ENCODE results near the gene MOSMO. TPM values are rescaled to one million over a fixed set of nuclear protein-coding genes. Genes with fewer than 3 reads are reported as not detected.

The MOSMO gene
- total RNA-seq, 1 experiment from 2014 or later = 12.4 TPM

DNA sequence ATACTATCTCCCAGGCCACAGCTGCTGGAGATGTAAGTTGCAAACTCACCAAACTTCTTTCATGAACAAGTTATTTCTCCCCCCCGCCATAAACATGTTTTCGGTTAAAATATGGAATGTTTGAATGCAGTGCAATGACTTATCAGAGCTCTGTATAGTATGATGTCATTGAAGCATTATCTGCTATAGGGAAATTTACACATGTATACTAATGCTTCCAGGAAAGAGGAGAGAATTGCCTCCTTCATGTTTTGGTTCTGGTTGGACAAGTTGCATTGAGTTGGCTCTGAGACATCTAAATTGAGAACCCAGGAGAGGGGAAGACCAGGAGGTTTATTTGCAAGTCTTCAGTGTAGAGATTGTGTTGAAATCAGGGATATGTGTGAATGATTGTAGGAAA, 34.0 kb upstream of the MOSMO start:
- Histone ChIP-seq H3K27ac (ENCODE audit: low read length) (no peak overlapping the region), H3K36me3 (ENCODE audit: low read depth, low read length) (peaks cover 78% of the 10 kb centered on the region), H3K27me3 (ENCODE audit: low read length) (no peaks in the 10 kb centered on the region), H3K4me3 (ENCODE audit: low read length) (no peak overlapping the region), H3K4me1 (ENCODE audit: insufficient read depth, low read length) (peaks cover 4% of the 10 kb centered on the region; the same call in 1 of the 2 replicates), H2AFZ (ENCODE audit: low read length) (no peak overlapping the region), H3K9ac (ENCODE audit: low read length) (no peak overlapping the region), H3K9me2 (replicated peaks; ENCODE audit: low read length) (no peaks in the 10 kb centered on the region), H3F3A (ENCODE audit: low read length, unreplicated experiment) (no peaks in the 10 kb centered on the region), H3K79me2 (ENCODE audit: low read length) (no peaks in the 10 kb centered on the region), H4K20me1 (ENCODE audit: low read length) (no peaks in the 10 kb centered on the region), H3K9me3 (ENCODE audit: low read length) (no peaks in the 10 kb centered on the region), H3K4me2 (ENCODE audit: low read length) (no peak overlapping the region)
- ChIA-PET POLR2A (ENCODE audit: unreplicated experiment) (no interaction called here), CTCF (no interaction called here)
- intact Hi-C loops (cut with micrococcal nuclease) = no loop called here
- no peak for TF ChIP-seq EZH2phosphoT487 (IDR thresholded peaks at IDR 0.05; ENCODE audit: borderline replicate concordance, low read length)
- TF ChIP-seq, protein P1, sequence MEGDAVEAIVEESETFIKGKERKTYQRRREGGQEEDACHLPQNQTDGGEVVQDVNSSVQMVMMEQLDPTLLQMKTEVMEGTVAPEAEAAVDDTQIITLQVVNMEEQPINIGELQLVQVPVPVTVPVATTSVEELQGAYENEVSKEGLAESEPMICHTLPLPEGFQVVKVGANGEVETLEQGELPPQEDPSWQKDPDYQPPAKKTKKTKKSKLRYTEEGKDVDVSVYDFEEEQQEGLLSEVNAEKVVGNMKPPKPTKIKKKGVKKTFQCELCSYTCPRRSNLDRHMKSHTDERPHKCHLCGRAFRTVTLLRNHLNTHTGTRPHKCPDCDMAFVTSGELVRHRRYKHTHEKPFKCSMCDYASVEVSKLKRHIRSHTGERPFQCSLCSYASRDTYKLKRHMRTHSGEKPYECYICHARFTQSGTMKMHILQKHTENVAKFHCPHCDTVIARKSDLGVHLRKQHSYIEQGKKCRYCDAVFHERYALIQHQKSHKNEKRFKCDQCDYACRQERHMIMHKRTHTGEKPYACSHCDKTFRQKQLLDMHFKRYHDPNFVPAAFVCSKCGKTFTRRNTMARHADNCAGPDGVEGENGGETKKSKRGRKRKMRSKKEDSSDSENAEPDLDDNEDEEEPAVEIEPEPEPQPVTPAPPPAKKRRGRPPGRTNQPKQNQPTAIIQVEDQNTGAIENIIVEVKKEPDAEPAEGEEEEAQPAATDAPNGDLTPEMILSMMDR (conservative IDR thresholded peaks at IDR 0.05; ENCODE audit: low read depth, low read length) = no peak
- no peak for TF ChIP-seq EZH2 (IDR thresholded peaks at IDR 0.05; ENCODE audit: low read length, unreplicated experiment)
- BruUV-seq (replicated peaks) = no TSS peak
- ATAC-seq (no peak), DNase-seq (no peak)

DNA sequence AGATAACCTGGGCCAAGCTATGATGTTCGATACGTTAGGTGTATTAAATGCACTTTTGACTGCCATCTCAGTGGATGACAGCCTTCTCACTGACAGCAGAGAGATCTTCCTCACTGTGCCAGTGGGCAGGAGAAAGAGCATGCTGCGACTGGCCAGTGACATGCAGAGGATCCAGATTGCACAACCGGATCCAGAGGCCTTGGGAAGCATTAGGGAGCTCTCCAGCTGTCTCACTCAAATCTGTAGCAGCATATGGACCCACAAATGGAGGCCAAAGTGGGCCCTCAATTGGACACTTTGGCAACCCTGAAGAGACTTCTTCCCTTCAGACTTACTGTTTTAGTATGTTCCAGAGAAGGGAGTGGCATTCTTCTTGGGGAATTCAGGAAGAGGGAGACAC, 27.9 kb upstream of the MOSMO start:
- H3K27me3 ChIP-seq (ENCODE audit: low read length) = no peaks in the 10 kb centered on the region
- intact Hi-C loops (cut with micrococcal nuclease) = no loop called here
- peaks cover 77% of the 10 kb centered on the region for H3K36me3 ChIP-seq (ENCODE audit: low read depth, low read length)
- H3K4me2 ChIP-seq (ENCODE audit: low read length) = no peak overlapping the region
- no peaks in the 10 kb centered on the region for H3K79me2 ChIP-seq (ENCODE audit: low read length)
- no peak overlapping the region for H3K9ac ChIP-seq (ENCODE audit: low read length)
- no TSS peak for BruUV-seq (replicated peaks)
- no peaks in the 10 kb centered on the region for H3K9me2 ChIP-seq (replicated peaks; ENCODE audit: low read length)
- DNase-seq = no peak
- no peak overlapping the region for H3K4me3 ChIP-seq (ENCODE audit: low read length)
- no peak for TF ChIP-seq EZH2 (IDR thresholded peaks at IDR 0.05; ENCODE audit: low read length, unreplicated experiment)
- TF ChIP-seq EZH2phosphoT487 (IDR thresholded peaks at IDR 0.05; ENCODE audit: borderline replicate concordance, low read length) = no peak
- TF ChIP-seq, protein P1 (conservative IDR thresholded peaks at IDR 0.05; ENCODE audit: low read depth, low read length) = no peak
- no peak for ATAC-seq
- H2AFZ ChIP-seq (ENCODE audit: low read length) = no peak overlapping the region
- no peaks in the 10 kb centered on the region for H3K4me1 ChIP-seq (ENCODE audit: insufficient read depth, low read length)
- no peaks in the 10 kb centered on the region for H3K9me3 ChIP-seq (ENCODE audit: low read length)
- H3F3A ChIP-seq (ENCODE audit: low read length, unreplicated experiment) = no peaks in the 10 kb centered on the region
- ChIA-PET POLR2A (ENCODE audit: unreplicated experiment) (no interaction called here), CTCF (no interaction called here)
- H4K20me1 ChIP-seq (ENCODE audit: low read length) = no peaks in the 10 kb centered on the region
- no peak overlapping the region for H3K27ac ChIP-seq (ENCODE audit: low read length)

DNA sequence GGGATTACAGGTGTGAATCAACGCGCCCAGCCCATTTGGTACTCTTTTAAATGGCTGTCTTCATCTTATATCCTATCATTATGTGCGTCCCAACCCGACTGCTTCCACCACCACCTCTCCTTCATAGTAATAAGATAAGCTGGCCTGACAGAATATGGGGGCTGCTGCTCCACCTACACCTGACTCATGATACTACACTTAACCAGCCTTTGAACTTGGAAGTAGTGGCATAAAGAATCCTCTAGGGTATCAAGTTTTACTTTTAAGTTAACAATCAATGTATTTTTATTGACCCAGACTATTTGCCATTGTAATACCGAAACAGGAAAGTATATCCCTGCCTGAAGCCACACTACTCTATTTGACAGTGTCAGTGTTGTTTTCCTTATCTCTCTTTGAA, 25.8 kb upstream of the MOSMO start:
- TF ChIP-seq, protein P1 (conservative IDR thresholded peaks at IDR 0.05; ENCODE audit: low read depth, low read length) = 0 out of 2 replicates have a peak, but pooled peaks have one; percentile 11
- no peak for TF ChIP-seq EZH2phosphoT487 (IDR thresholded peaks at IDR 0.05; ENCODE audit: borderline replicate concordance, low read length)
- Histone ChIP-seq H3K27ac (ENCODE audit: low read length) (no peak overlapping the region), H3K4me2 (ENCODE audit: low read length) (no peak overlapping the region), H3K79me2 (ENCODE audit: low read length) (no peaks in the 10 kb centered on the region), H3K9ac (ENCODE audit: low read length) (no peak overlapping the region), H3F3A (ENCODE audit: low read length, unreplicated experiment) (no peaks in the 10 kb centered on the region), H3K27me3 (ENCODE audit: low read length) (no peaks in the 10 kb centered on the region), H2AFZ (ENCODE audit: low read length) (no peak overlapping the region), H3K9me3 (ENCODE audit: low read length) (no peaks in the 10 kb centered on the region), H3K4me1 (ENCODE audit: insufficient read depth, low read length) (peaks cover under 1% of the 10 kb centered on the region; the same call in 1 of the 2 replicates), H3K9me2 (replicated peaks; ENCODE audit: low read length) (no peaks in the 10 kb centered on the region), H4K20me1 (ENCODE audit: low read length) (no peaks in the 10 kb centered on the region), H3K36me3 (ENCODE audit: low read depth, low read length) (peaks cover 66% of the 10 kb centered on the region), H3K4me3 (ENCODE audit: low read length) (no peak overlapping the region)
- BruUV-seq (replicated peaks) = no TSS peak
- intact Hi-C loops (cut with micrococcal nuclease) = no loop called here
- ChIA-PET CTCF (no interaction called here), POLR2A (ENCODE audit: unreplicated experiment) (no interaction called here)
- DNase-seq (no peak), ATAC-seq (no peak)
